Brain pericyte (primary cell): Measurements from ENCODE around the gene SLC18B1.
"Not testable (repeated sequence)": the region's sequence is repeated elsewhere in the genome, so short reads cannot be mapped to it uniquely, and the experiment has no call there.

Experiments used
- DNase-seq: peaks from one replicate; pipeline ENCODE4 v3.0.0-alpha.2; 2012; ENCODE audit warnings: low read depth, low spot score

The SLC18B1 gene

GRCh38 chr6:132800656-132801055, 2.2 kb upstream of the SLC18B1 start:
- no peak for DNase-seq

GRCh38 chr6:132798869-132799538, 567 bp upstream of the SLC18B1 start:
- DNase-seq = no peak

- no peak for DNase-seq
These were observed 3.0 kb downstream of the SLC18B1 start for GRCh38 chr6:132795461-132795860.

- no peak for DNase-seq
These were observed 5.9 kb downstream of the SLC18B1 start for GRCh38 chr6:132792510-132792909.

GRCh38 chr6:132790450-132790849, 8.0 kb downstream of the SLC18B1 start:
- DNase-seq = no peak

GRCh38 chr6:132789396-132789776, 9.1 kb downstream of the SLC18B1 start:
- DNase-seq = no peak

GRCh38 chr6:132788658-132789395, 9.6 kb downstream of the SLC18B1 start:
- no peak for DNase-seq

- no peak for DNase-seq
These were observed 12.5 kb downstream of the SLC18B1 start for GRCh38 chr6:132785936-132786335.

- DNase-seq = no peak
These were observed 17.6 kb downstream of the SLC18B1 start for GRCh38 chr6:132780770-132781371.

GRCh38 chr6:132777881-132778280, 20.6 kb downstream of the SLC18B1 start:
- DNase-seq = not testable (repeated sequence)

- no peak for DNase-seq
These were observed 30.4 kb downstream of the SLC18B1 start for GRCh38 chr6:132768051-132768517.

GRCh38 chr6:132765560-132765959, 32.9 kb downstream of the SLC18B1 start:
- no peak for DNase-seq

- DNase-seq = no peak
These were observed 34.1 kb downstream of the SLC18B1 start for GRCh38 chr6:132764370-132764769.

- DNase-seq = no peak
These were observed 35.2 kb downstream of the SLC18B1 start for GRCh38 chr6:132763269-132763668.

- no peak for DNase-seq
These were observed 38.2 kb downstream of the SLC18B1 start for GRCh38 chr6:132760256-132760655.

GRCh38 chr6:132758689-132759088, 39.7 kb downstream of the SLC18B1 start:
- DNase-seq = no peak

GRCh38 chr6:132752255-132752654, 46.2 kb downstream of the SLC18B1 start:
- DNase-seq = no peak

- DNase-seq = no peak
These were observed 46.6 kb downstream of the SLC18B1 start for GRCh38 chr6:132751828-132752227.

GRCh38 chr6:132751306-132751705, 47.1 kb downstream of the SLC18B1 start:
- DNase-seq = no peak

GRCh38 chr6:132750455-132751248, 47.8 kb downstream of the SLC18B1 start:
- DNase-seq = no peak

- DNase-seq = no peak
These were observed 49.3 kb downstream of the SLC18B1 start for GRCh38 chr6:132749111-132749510.

GRCh38 chr6:132748446-132748845, 50.0 kb downstream of the SLC18B1 start:
- no peak for DNase-seq
